IMR-90 (cell line): Measurements from ENCODE around the gene NEK5. TPM values are rescaled to one million over a fixed set of nuclear protein-coding genes. Genes with fewer than 3 reads are reported as not detected.

ENCODE experiments used
- ATAC-seq: fragments of 200-7000 bp; cut with Tn5 transposase; 2 replicates; pipeline ENCODE4 v1.9.1; 2020; ENCODE audit warnings: low read depth, mild to moderate bottlenecking, moderate library complexity
- BruUV-seq: library from RNA; stranded (reverse); fragments of 400-500 nt; replicated peaks from 2 replicates; lab custom pipeline; 2021; lab: Mats Ljungman, UMichigan
- CTCF ChIA-PET: fragments of 300-600 bp; formaldehyde crosslinking; extraction: SDS; loops from one replicate; lab custom pipeline; 2021; ENCODE audit warnings: antibody characterized with exemption; lab: Yijun Ruan, JAX
- POLR2A ChIA-PET: fragments of 300-600 bp; sonication (Branson Sonifier 250); formaldehyde crosslinking; loops from one replicate; lab custom pipeline; 2022; ENCODE audit warnings: antibody characterized with exemption; ENCODE audit not compliant: unreplicated experiment; lab: Charles Lee
- DNase-seq: peaks from one replicate; pipeline ENCODE4 v3.0.0; 2013
- H2AFZ ChIP-seq: replicated peaks from 2 replicates; pipeline ENCODE3; 2013; ENCODE audit warnings: low read length, mild to moderate bottlenecking; ENCODE audit not compliant: poor library complexity
- H2AK5ac ChIP-seq: 2 replicates; pipeline ENCODE4 v1.6.1; 2013; ENCODE audit warnings: low read depth, low read length, inconsistent platforms
- H2AK9ac ChIP-seq: replicated peaks from 2 replicates; pipeline ENCODE3; 2013; ENCODE audit warnings: mild to moderate bottlenecking, low read depth, low read length, moderate library complexity; ENCODE audit not compliant: poor library complexity
- H2BK120ac ChIP-seq: 2 replicates; pipeline ENCODE4 v1.6.1; 2013; ENCODE audit warnings: low read depth, low read length, inconsistent platforms
- H2BK15ac ChIP-seq: 3 replicates; pipeline ENCODE4 v1.6.1; 2013; ENCODE audit warnings: low read depth, low read length, inconsistent platforms
- H2BK20ac ChIP-seq: 2 replicates; pipeline ENCODE4 v1.6.1; 2013; ENCODE audit warnings: low read depth, mild to moderate bottlenecking, inconsistent platforms, low read length, moderate library complexity
- H2BK5ac ChIP-seq: 2 replicates; pipeline ENCODE4 v1.6.1; 2013; ENCODE audit warnings: mild to moderate bottlenecking, low read depth, low read length, inconsistent platforms; ENCODE audit not compliant: poor library complexity, severe bottlenecking
- H3K14ac ChIP-seq: replicated peaks from 2 replicates; pipeline ENCODE4 v1.6.1; 2013; ENCODE audit warnings: low read depth, low read length, inconsistent platforms
- H3K18ac ChIP-seq: 2 replicates; pipeline ENCODE4 v1.6.1; 2013; ENCODE audit warnings: low read depth, low read length, control low read depth
- H3K23ac ChIP-seq: 2 replicates; pipeline ENCODE4 v1.6.1; 2013; ENCODE audit warnings: low read depth, low read length, inconsistent platforms
- H3K27ac ChIP-seq: 2 replicates; pipeline ENCODE4 v1.5.1; 2013; ENCODE audit warnings: mild to moderate bottlenecking, control low read depth, low read length; ENCODE audit not compliant: insufficient read depth
- H3K27me3 ChIP-seq: 2 replicates; pipeline ENCODE4 v1.6.1; 2013; ENCODE audit warnings: low read length; ENCODE audit not compliant: control insufficient read depth, insufficient read depth
- H3K36me3 ChIP-seq: 2 replicates; pipeline ENCODE4 v1.6.1; 2013; ENCODE audit warnings: low read length, mixed read lengths; ENCODE audit not compliant: control insufficient read depth, insufficient read depth
- H3K4ac ChIP-seq: 2 replicates; pipeline ENCODE4 v1.6.1; 2013; ENCODE audit warnings: low read depth, low read length, inconsistent platforms
- H3K4me1 ChIP-seq: 2 replicates; pipeline ENCODE4 v1.6.1; 2013; ENCODE audit warnings: low read length, mixed read lengths; ENCODE audit not compliant: control insufficient read depth, insufficient read depth
- H3K4me2 ChIP-seq: 2 replicates; pipeline ENCODE4 v1.6.1; 2013; ENCODE audit warnings: low read depth, mild to moderate bottlenecking, control low read depth, low read length, moderate library complexity
- H3K4me3 ChIP-seq: 2 replicates; pipeline ENCODE4 v1.5.1; 2013; ENCODE audit warnings: low read depth, mild to moderate bottlenecking, control low read depth, low read length, moderate library complexity; ENCODE audit not compliant: insufficient read depth
- H3K56ac ChIP-seq: 2 replicates; pipeline ENCODE4 v1.6.1; 2013; ENCODE audit warnings: low read length, inconsistent platforms; ENCODE audit not compliant: insufficient read depth; ENCODE audit errors: extremely low read depth
- H3K79me1 ChIP-seq, 2 experiments: 2 replicates each; pipeline ENCODE4 v1.6.1; 2013; ENCODE audit warnings: low read length in 2 of 2, inconsistent platforms in 1 of 2, low read depth in 1 of 2
- H3K9ac ChIP-seq: 2 replicates; pipeline ENCODE4 v1.6.1; 2013; ENCODE audit warnings: low read depth, low read length, control low read depth
- H3K9me1 ChIP-seq: 2 replicates; pipeline ENCODE4 v1.6.1; 2013; ENCODE audit warnings: low read length, inconsistent platforms; ENCODE audit not compliant: insufficient read depth
- H3K9me3 ChIP-seq: 2 replicates; pipeline ENCODE4 v1.6.1; 2013; ENCODE audit warnings: low read length; ENCODE audit not compliant: control insufficient read depth, insufficient read depth
- H4K20me1 ChIP-seq: 2 replicates; pipeline ENCODE4 v1.6.1; 2013; ENCODE audit warnings: low read length, inconsistent platforms; ENCODE audit not compliant: insufficient read depth
- H4K5ac ChIP-seq: 2 replicates; pipeline ENCODE4 v1.6.1; 2013; ENCODE audit warnings: mild to moderate bottlenecking, low read depth, low read length, control low read depth
- H4K8ac ChIP-seq, 2 experiments: 2 replicates each; pipeline ENCODE4 v1.6.1; 2013; ENCODE audit warnings: low read depth in 2 of 2, low read length in 2 of 2, control low read depth in 1 of 2, inconsistent platforms in 1 of 2
- H4K91ac ChIP-seq: 2 replicates; pipeline ENCODE4 v1.6.1; 2013; ENCODE audit warnings: low read depth, low read length, inconsistent platforms; ENCODE audit not compliant: insufficient read depth
- BHLHE40 ChIP-seq: fragments of 150-350 bp; IDR thresholded peaks from 2 replicates; pipeline ENCODE4 v1.6.1; 2016; ENCODE audit warnings: mild to moderate bottlenecking, low read depth, low read length
- CHD1 ChIP-seq: IDR thresholded peaks from 2 replicates; pipeline ENCODE4 v1.6.1; 2012; ENCODE audit warnings: low read depth, low read length, improper control_type of control experiment
- CTCF ChIP-seq: conservative IDR thresholded peaks from 2 replicates; pipeline ENCODE4 v1.5.1; 2012; ENCODE audit warnings: mild to moderate bottlenecking, low read depth, low read length, improper control_type of control experiment
- FOS ChIP-seq: fragments of 150-350 bp; IDR thresholded peaks from 2 replicates; pipeline ENCODE4 v1.6.1; 2016; ENCODE audit warnings: low read depth, low read length
- MAFK ChIP-seq: IDR thresholded peaks from 2 replicates; pipeline ENCODE4 v1.6.1; 2012; ENCODE audit warnings: low read depth, low read length, improper control_type of control experiment
- NFE2L2 ChIP-seq: fragments of 150-350 bp; IDR thresholded peaks from 2 replicates; pipeline ENCODE4 v1.6.1; 2016; ENCODE audit warnings: low read depth, mild to moderate bottlenecking, low read length
- POLR2A ChIP-seq: IDR thresholded peaks from 2 replicates; pipeline ENCODE4 v1.6.1; 2012; ENCODE audit warnings: mild to moderate bottlenecking, low read depth, low read length
- RAD21 ChIP-seq: IDR thresholded peaks from 2 replicates; pipeline ENCODE4 v1.6.1; 2012; ENCODE audit warnings: low read length, improper control_type of control experiment
- RFX5 ChIP-seq: IDR thresholded peaks from 2 replicates; pipeline ENCODE4 v1.8.0; 2012; ENCODE audit warnings: low read depth, mild to moderate bottlenecking, low read length, moderate library complexity
- SMC3 ChIP-seq: fragments of 150-350 bp; IDR thresholded peaks from 2 replicates; pipeline ENCODE4 v1.6.1; 2016; ENCODE audit warnings: low read depth, mild to moderate bottlenecking, antibody characterized with exemption, low read length, moderate library complexity
- WGBS, 2 experiments: methylation state at CpG; one replicate each; pipeline versions ENCODE4 v1.1.5 to v1.1.7; 2013; ENCODE audit warnings: missing lambda C conversion rate in 2 of 2; ENCODE audit not compliant: insufficient read length in 1 of 2; ENCODE audit errors: extremely low coverage in 2 of 2; 5-methylcytosine and 5-hydroxymethylcytosine counted together
- dilution Hi-C: fragments of 300-500 bp; cut with HindIII; formaldehyde crosslinking; loops from one replicate; pipeline ENCODE4 v1.14.3; 2018; ENCODE audit warnings: low sequenced_read_pairs; ENCODE audit not compliant: unreplicated experiment
- in situ Hi-C: fragments of 300-500 bp; cut with MboI; formaldehyde crosslinking; loops from 3 replicates; pipeline ENCODE4 v1.14.3; 2019; ENCODE audit warnings: low sequenced_read_pairs, inconsistent platforms, mixed read lengths
- intact Hi-C: fragments of 100-400 bp; cut with micrococcal nuclease; formaldehyde crosslinking; loops from 2 replicates; pipeline ENCODE4 v1.10.0; 2022
- polyA plus RNA-seq, 3 experiments: library from polyadenylated mRNA; depleted of rRNA; stranded (reverse); fragments of >200 nt; gene quantifications; 2 replicates each; pipeline ENCODE4 v1.2.3, GENCODE V29; 2012; ENCODE audit warnings: low replicate concordance in 1 of 3
- total RNA-seq: library from RNA; depleted of rRNA; stranded (reverse); fragments of >200 nt; gene quantifications from 2 replicates; pipeline ENCODE4 v1.2.3, GENCODE V29; 2012
- TF ChIP-seq, protein P1 (sequence below): fragments of 150-350 bp; IDR thresholded peaks from 2 replicates; pipeline ENCODE4 v1.6.1; 2017; ENCODE audit warnings: mild to moderate bottlenecking, antibody characterized with exemption, low read length, low read depth

The NEK5 gene
- total and polyA plus RNA-seq, 2 of the 4 experiments (the other 2 are of a cell fraction), result not detected

DNA sequence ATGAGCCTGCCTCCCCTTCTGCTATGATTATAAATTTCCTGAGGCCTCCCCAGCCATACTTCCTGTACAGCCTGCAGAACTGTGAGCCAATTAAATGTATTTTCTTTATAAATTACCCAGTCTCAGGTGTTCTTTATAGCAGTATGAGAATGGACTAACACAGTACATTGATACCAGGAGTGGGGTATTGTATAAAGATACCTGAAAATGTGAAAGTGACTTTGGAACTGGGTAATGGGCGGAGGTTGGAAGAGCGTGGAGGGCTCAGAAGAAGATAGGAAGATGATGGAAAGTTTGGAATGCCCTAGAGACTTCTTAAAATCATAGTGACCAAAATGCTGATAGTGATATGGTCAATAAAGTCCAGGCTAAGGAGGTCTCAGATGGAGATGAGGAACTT lies 32.8 kb downstream of the NEK5 start:
- Histone ChIP-seq H4K5ac (no peak overlapping the region), H3K79me1 (no peaks in the 10 kb centered on the region), H2BK20ac (no peak overlapping the region), H3K23ac (no peak overlapping the region), H3K4ac (no peak overlapping the region), H4K8ac (no peak overlapping the region), H3K9ac (no peak overlapping the region), H2BK120ac (no peak overlapping the region), H2BK15ac (no peak overlapping the region), H3K14ac (no peak overlapping the region), H2AK5ac (no peak overlapping the region), H2BK5ac (no peak overlapping the region), H3K27ac (no peak overlapping the region), H3K27me3 (no peaks in the 10 kb centered on the region; the same call in none of the 2 replicates), H3K4me1 (no peaks in the 10 kb centered on the region), H2AFZ (no peak overlapping the region), H3K4me3 (no peak overlapping the region), H3K9me1 (no peaks in the 10 kb centered on the region), H3K36me3 (no peaks in the 10 kb centered on the region), H3K4me2 (no peak overlapping the region), H3K56ac (no peak overlapping the region), H3K18ac (no peak overlapping the region), H4K91ac (no peak overlapping the region), H2AK9ac (no peak overlapping the region), H3K9me3 (no peaks in the 10 kb centered on the region), H4K20me1 (no peaks in the 10 kb centered on the region)
- WGBS, 2 experiments, result 90% methylated on average over 2 of the region's 2 CpGs; no CpG with 5 or more reads in 1 of the 2 experiments
- ATAC-seq (no peak), DNase-seq (no peak)
- TF ChIP-seq NFE2L2 (no peak), POLR2A (no peak), RAD21 (no peak), SMC3 (no peak), CHD1 (no peak), FOS (no peak), CTCF (no peak), MAFK (no peak), BHLHE40 (no peak), RFX5 (no peak)
- TF ChIP-seq, protein P1, sequence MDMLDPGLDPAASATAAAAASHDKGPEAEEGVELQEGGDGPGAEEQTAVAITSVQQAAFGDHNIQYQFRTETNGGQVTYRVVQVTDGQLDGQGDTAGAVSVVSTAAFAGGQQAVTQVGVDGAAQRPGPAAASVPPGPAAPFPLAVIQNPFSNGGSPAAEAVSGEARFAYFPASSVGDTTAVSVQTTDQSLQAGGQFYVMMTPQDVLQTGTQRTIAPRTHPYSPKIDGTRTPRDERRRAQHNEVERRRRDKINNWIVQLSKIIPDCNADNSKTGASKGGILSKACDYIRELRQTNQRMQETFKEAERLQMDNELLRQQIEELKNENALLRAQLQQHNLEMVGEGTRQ, result no peak
- in situ Hi-C loops, result no loop called here
- no TSS peak for BruUV-seq
- dilution Hi-C loops, result no loop called here
- CTCF ChIA-PET, result no interaction called here
- POLR2A ChIA-PET, result no interaction called here
- intact Hi-C loops, result no loop called here
